ENCODE data around the gene PPT1. TPM values are rescaled to one million over a fixed set of nuclear protein-coding genes. Genes with fewer than 3 reads are reported as not detected.

Gene PPT1
- total and polyA plus RNA-seq, 2 donors (not counting 3 experiments of a cell fraction or from before 2014, with no cell fraction given) = 58.0 to 131 TPM

DNA sequence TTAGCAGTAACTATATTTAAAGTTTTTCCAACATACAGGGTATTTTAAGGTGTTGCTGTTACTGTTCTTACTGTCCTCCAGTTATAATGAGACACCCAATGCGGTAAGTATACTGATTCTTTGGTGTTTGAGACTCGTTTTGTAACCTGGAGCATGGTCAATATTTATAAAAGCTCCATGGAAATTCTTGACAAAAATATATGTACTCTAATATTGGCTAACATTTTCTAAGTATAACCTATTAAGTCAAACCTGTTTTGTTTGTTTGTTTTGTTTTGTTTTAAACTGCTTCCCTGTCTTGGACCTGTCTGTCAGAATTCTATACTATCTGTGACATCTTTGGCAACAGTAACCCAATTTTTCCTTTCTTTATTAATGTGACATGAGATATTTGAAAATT lies 72.4 kb downstream of the PPT1 start:
- Histone ChIP-seq H3K27me3 (ENCODE audit: control insufficient read depth in 2 of 2, insufficient read depth in 2 of 2, low read length in 2 of 2) (no peaks in the 10 kb centered on the region), H3K79me2 (ENCODE audit: control insufficient read depth, insufficient read depth, low read length) (no peaks in the 10 kb centered on the region), H3K4me1 (ENCODE audit: control insufficient read depth, extremely low read depth, insufficient read depth, low read length) (no peaks in the 10 kb centered on the region), H3K27ac (ENCODE audit: insufficient read depth, low read depth, low read length) (no peak overlapping the region), H3K9me1 (replicated peaks; ENCODE audit: control insufficient read depth, extremely low read depth, insufficient read depth, low read length) (no peaks in the 10 kb centered on the region), H3K9me3 (replicated peaks; ENCODE audit: control insufficient read depth, insufficient read depth, low read length) (no peaks in the 10 kb centered on the region), H3K4me2 (ENCODE audit: insufficient read depth, low read length) (no peak overlapping the region), H3K36me3 (ENCODE audit: control insufficient read depth in 2 of 2, extremely low read depth in 1 of 2, insufficient read depth in 2 of 2, low read length in 2 of 2) (no peaks in the 10 kb centered on the region), H4K20me1 (replicated peaks; ENCODE audit: control insufficient read depth, extremely low read depth, insufficient read depth, low read length) (no peaks in the 10 kb centered on the region), H2AFZ (ENCODE audit: low read depth, low read length) (no peak overlapping the region), H3K9ac (replicated peaks; ENCODE audit: extremely low read depth, insufficient read depth, low read length) (no peak overlapping the region), H3K4me3 (replicated peaks in 1 of 3; ENCODE audit: insufficient read depth in 1 of 3, low read depth in 1 of 3, low read length in 3 of 3) (no peak overlapping the region)
- TF ChIP-seq FOS (IDR thresholded peaks at IDR 0.05; ENCODE audit: borderline replicate concordance, insufficient read depth, low read length) (no peak), MYC (IDR thresholded peaks at IDR 0.05; ENCODE audit: low read depth, low read length) (no peak), EZH2 (IDR thresholded peaks at IDR 0.05; ENCODE audit: borderline replicate concordance, low read depth, low read length, severe bottlenecking) (no peak), POLR2AphosphoS5 (IDR thresholded peaks at IDR 0.05; ENCODE audit: insufficient read depth, low read depth, low read length) (no peak), GATA2 (IDR thresholded peaks at IDR 0.05; ENCODE audit: insufficient read depth, insufficient read length, low read depth, low read length) (no peak), POLR2A (IDR thresholded peaks at IDR 0.05; ENCODE audit: low read depth, low read length) (no peak), JUN (IDR thresholded peaks at IDR 0.05; ENCODE audit: borderline replicate concordance, insufficient read depth, insufficient read length, low read depth) (no peak)
- TF ChIP-seq, protein P1, sequence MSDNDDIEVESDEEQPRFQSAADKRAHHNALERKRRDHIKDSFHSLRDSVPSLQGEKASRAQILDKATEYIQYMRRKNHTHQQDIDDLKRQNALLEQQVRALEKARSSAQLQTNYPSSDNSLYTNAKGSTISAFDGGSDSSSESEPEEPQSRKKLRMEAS (IDR thresholded peaks at IDR 0.05; ENCODE audit: insufficient read depth, insufficient read length) = no peak
- TF ChIP-seq, protein P2, sequence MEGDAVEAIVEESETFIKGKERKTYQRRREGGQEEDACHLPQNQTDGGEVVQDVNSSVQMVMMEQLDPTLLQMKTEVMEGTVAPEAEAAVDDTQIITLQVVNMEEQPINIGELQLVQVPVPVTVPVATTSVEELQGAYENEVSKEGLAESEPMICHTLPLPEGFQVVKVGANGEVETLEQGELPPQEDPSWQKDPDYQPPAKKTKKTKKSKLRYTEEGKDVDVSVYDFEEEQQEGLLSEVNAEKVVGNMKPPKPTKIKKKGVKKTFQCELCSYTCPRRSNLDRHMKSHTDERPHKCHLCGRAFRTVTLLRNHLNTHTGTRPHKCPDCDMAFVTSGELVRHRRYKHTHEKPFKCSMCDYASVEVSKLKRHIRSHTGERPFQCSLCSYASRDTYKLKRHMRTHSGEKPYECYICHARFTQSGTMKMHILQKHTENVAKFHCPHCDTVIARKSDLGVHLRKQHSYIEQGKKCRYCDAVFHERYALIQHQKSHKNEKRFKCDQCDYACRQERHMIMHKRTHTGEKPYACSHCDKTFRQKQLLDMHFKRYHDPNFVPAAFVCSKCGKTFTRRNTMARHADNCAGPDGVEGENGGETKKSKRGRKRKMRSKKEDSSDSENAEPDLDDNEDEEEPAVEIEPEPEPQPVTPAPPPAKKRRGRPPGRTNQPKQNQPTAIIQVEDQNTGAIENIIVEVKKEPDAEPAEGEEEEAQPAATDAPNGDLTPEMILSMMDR (IDR thresholded peaks at IDR 0.05; ENCODE audit: extremely low read depth in 1 of 2, insufficient read depth in 1 of 2, low read depth in 1 of 2, low read length in 2 of 2) = no peak
- intact Hi-C loops (cut with micrococcal nuclease) = no loop called here
- BruUV-seq (replicated peaks) = no TSS peak
- ChIA-PET POLR2A (no interaction called here), CTCF (interaction anchor here (1.3 to 1.4 kb wide), 2 partner anchors 10 to 51 kb away, joined by 3 to 9 read pairs; no protein-coding TSS in a partner anchor)
- no peak for FAIRE-seq
- dilution Hi-C loops (cut with MboI; ENCODE audit: extremely low pct_ligation_motif_present, low sequenced_read_pairs) = no loop called here
- DNase-seq (ENCODE audit: low read depth, low spot score) = no peak

All from endothelial cell of umbilical vein (primary cell).